K562 (cell line): ENCODE results near the gene EML6. TPM values are rescaled to one million over a fixed set of nuclear protein-coding genes. Genes with fewer than 3 reads are reported as not detected.

Source experiments
- ATAC-seq: fragments of 200-7000 bp; cut with Tn5 transposase; 3 replicates; pipeline ENCODE4 v1.9.1; 2020; ENCODE audit warnings: moderate library complexity
- BruUV-seq: library from RNA; stranded (reverse); fragments of 400-500 nt; replicated peaks from 2 replicates; lab custom pipeline; 2021; lab: Mats Ljungman, UMichigan
- CTCF ChIA-PET: fragments of 300-600 bp; formaldehyde crosslinking; extraction: SDS; loops from one replicate; lab custom pipeline; 2021; ENCODE audit warnings: low intra/inter-chr PET ratio; lab: Yijun Ruan, JAX
- POLR2A ChIA-PET: fragments of 300-600, 350-650 bp; sonication (Branson Sonifier 250); formaldehyde crosslinking; extraction: SDS; loops from one replicate; lab custom pipeline; 2021; ENCODE audit warnings: antibody characterized with exemption, inconsistent platforms; lab: Yijun Ruan, JAX
- DNase-seq, 4 experiments: peaks; one replicate each; pipeline versions ENCODE4 v3.0.0 to v3.0.0-alpha.2; 2011 to 2018; ENCODE audit warnings: low spot score in 3 of 4, mixed read lengths in 3 of 4; ENCODE audit errors: extremely low read depth in 1 of 4
- FAIRE-seq: peaks from 2 replicates; lab custom pipeline; 2011; peaks lifted over from hg19 to GRCh38; lab: Jason Lieb, UNC
- H2AFZ ChIP-seq: 2 replicates; pipeline ENCODE4 v1.6.0; 2011; ENCODE audit warnings: low read depth, low read length, control low read depth, inconsistent platforms
- H3K27ac ChIP-seq: fragments of 200-600 bp; 3 replicates; pipeline ENCODE4 v1.8.0; 2011; ENCODE audit warnings: low read depth, mild to moderate bottlenecking, control low read depth, inconsistent platforms, low read length, moderate library complexity, mixed read lengths; ENCODE audit errors: extremely low read depth
- H3K27me3 ChIP-seq, 2 experiments: fragments of 300-600 bp in 1 of 2; 2 replicates in 1 of 2; 3 replicates in 1 of 2; pipeline versions ENCODE4 v1.6.0 to v1.8.0; 2011; ENCODE audit warnings: inconsistent platforms in 2 of 2, low read length in 2 of 2, mild to moderate bottlenecking in 1 of 2, mixed read lengths in 1 of 2, moderate library complexity in 1 of 2; ENCODE audit not compliant: control insufficient read depth in 2 of 2, insufficient read depth in 2 of 2
- H3K36me3 ChIP-seq: fragments of 300-600 bp; 3 replicates; pipeline ENCODE4 v1.8.0; 2011; ENCODE audit warnings: mild to moderate bottlenecking, low read length, inconsistent platforms; ENCODE audit not compliant: control insufficient read depth, insufficient read depth
- H3K4me1 ChIP-seq, 2 experiments: fragments of 200-600 bp in 1 of 2; replicated peaks in 1 of 2; 2 replicates in 1 of 2; 3 replicates in 1 of 2; pipeline versions ENCODE4 v1.5.1 to v1.8.0; 2011; ENCODE audit warnings: inconsistent platforms in 2 of 2, low read length in 2 of 2, mild to moderate bottlenecking in 1 of 2, mixed read lengths in 1 of 2, moderate library complexity in 1 of 2; ENCODE audit not compliant: control insufficient read depth in 2 of 2, insufficient read depth in 2 of 2
- H3K4me2 ChIP-seq: 2 replicates; pipeline ENCODE4 v1.6.1; 2011; ENCODE audit warnings: low read length, control low read depth, inconsistent platforms, mixed read lengths; ENCODE audit not compliant: insufficient read depth
- H3K4me3 ChIP-seq: fragments of 200-600 bp; sonication (generic), shearing (Covaris generic); 2 replicates; pipeline ENCODE4 v1.5.1; 2016; ENCODE audit warnings: control low read depth, inconsistent platforms
- H3K79me2 ChIP-seq: fragments of 200-600 bp; 3 replicates; pipeline ENCODE4 v1.8.0; 2011; ENCODE audit warnings: low read length, inconsistent platforms; ENCODE audit not compliant: control insufficient read depth, insufficient read depth
- H3K9ac ChIP-seq, 2 experiments: 2 replicates each; pipeline versions ENCODE4 v1.6.0 to v1.6.1; 2011; ENCODE audit warnings: low read depth in 2 of 2, low read length in 2 of 2, control low read depth in 1 of 2, inconsistent platforms in 1 of 2, mild to moderate bottlenecking in 1 of 2, mixed read lengths in 1 of 2; ENCODE audit not compliant: insufficient read depth in 1 of 2
- H3K9me1 ChIP-seq: one replicate; pipeline ENCODE4 v1.6.0; 2011; ENCODE audit warnings: inconsistent platforms, mild to moderate bottlenecking, low read length, moderate library complexity; ENCODE audit not compliant: control insufficient read depth, insufficient read depth
- H3K9me3 ChIP-seq: replicated peaks from 2 replicates; pipeline ENCODE4 v1.5.1; 2011; ENCODE audit warnings: low read depth, low read length, inconsistent platforms; ENCODE audit not compliant: control insufficient read depth, insufficient read depth
- H4K20me1 ChIP-seq: replicated peaks from 2 replicates; pipeline ENCODE4 v1.6.1; 2011; ENCODE audit warnings: low read length, inconsistent platforms, mixed read lengths; ENCODE audit not compliant: control insufficient read depth, insufficient read depth
- ATF7 ChIP-seq: fragments of 450-650 bp; IDR thresholded peaks from 2 replicates; pipeline ENCODE4 v1.7.1; 2014; ENCODE audit warnings: mild to moderate bottlenecking, moderate library complexity
- BHLHE40 ChIP-seq: IDR thresholded peaks from 2 replicates; pipeline ENCODE4 v1.6.1; 2011; ENCODE audit warnings: low read length, improper control_type of control experiment
- COPS2 ChIP-seq: fragments of 450-650 bp; conservative IDR thresholded peaks from 2 replicates; pipeline ENCODE4 v1.6.1; 2016; ENCODE audit warnings: mild to moderate bottlenecking, moderate library complexity
- CREB1 ChIP-seq, 2 experiments: sonication (generic) in 1 of 2; formaldehyde crosslinking in 1 of 2; IDR thresholded peaks; 2 replicates each; pipeline versions ENCODE4 v1.6.1 to v1.8.0; 2012 to 2022; ENCODE audit warnings: inconsistent platforms in 1 of 2, mild to moderate bottlenecking in 1 of 2, missing genetic modification reagents in 1 of 2, moderate library complexity in 1 of 2
- ETV5 ChIP-seq: sonication (generic); formaldehyde crosslinking; IDR thresholded peaks from 2 replicates; pipeline ENCODE4 v1.4.0; 2020; ENCODE audit warnings: low read depth, mild to moderate bottlenecking, missing genetic modification reagents
- FOXK2 ChIP-seq, 2 experiments: fragments of 450-650 bp; IDR thresholded peaks in 1 of 2; conservative IDR thresholded peaks in 1 of 2; 2 replicates each; pipeline ENCODE4 v1.6.1; 2016; ENCODE audit warnings: low read depth in 2 of 2, mild to moderate bottlenecking in 1 of 2
- GATAD2B ChIP-seq: fragments of 450-650 bp; IDR thresholded peaks from 2 replicates; pipeline ENCODE4 v1.6.1; 2017; ENCODE audit warnings: mild to moderate bottlenecking, borderline replicate concordance
- HBP1 ChIP-seq: fragments of 450-650 bp; formaldehyde crosslinking; IDR thresholded peaks from 2 replicates; pipeline ENCODE4 v1.4.0; 2022; ENCODE audit warnings: missing genetic modification characterization
- NFATC3 ChIP-seq: fragments of 450-650 bp; IDR thresholded peaks from 2 replicates; pipeline ENCODE4 v1.6.1; 2017; ENCODE audit warnings: mild to moderate bottlenecking
- RAD21 ChIP-seq, 2 experiments: fragments of 250-450 bp in 1 of 2; fragments of 450-650 bp in 1 of 2; sonication (Bioruptor Pico) in 1 of 2; formaldehyde crosslinking in 1 of 2; IDR thresholded peaks in 1 of 2; conservative IDR thresholded peaks in 1 of 2; 2 replicates each; pipeline versions ENCODE4 v1.4.0 to v1.8.0; 2020 to 2022; ENCODE audit warnings: mild to moderate bottlenecking in 2 of 2, moderate library complexity in 1 of 2
- RCOR1 ChIP-seq, 2 experiments: IDR thresholded peaks; 2 replicates each; pipeline ENCODE4 v1.6.1; 2012; ENCODE audit warnings: low read depth in 2 of 2, low read length in 2 of 2, borderline replicate concordance in 1 of 2, improper control_type of control experiment in 1 of 2
- TRIM28 ChIP-seq: fragments of 450-650 bp; IDR thresholded peaks from 2 replicates; pipeline ENCODE4 v1.6.1; 2017
- ZBTB34 ChIP-seq: fragments of 250-450 bp; sonication (Bioruptor Pico); IDR thresholded peaks from 2 replicates; pipeline ENCODE4 v1.8.0; 2021; ENCODE audit warnings: mild to moderate bottlenecking, moderate library complexity
- ZFX ChIP-seq: sonication (generic); formaldehyde crosslinking; IDR thresholded peaks from 2 replicates; pipeline ENCODE4 v1.8.0; 2022; ENCODE audit warnings: mild to moderate bottlenecking, missing genetic modification reagents, moderate library complexity
- ZNF121 ChIP-seq: sonication (generic); formaldehyde crosslinking; conservative IDR thresholded peaks from 2 replicates; pipeline ENCODE4 v1.8.0; 2022; ENCODE audit warnings: missing genetic modification reagents
- ZNF253 ChIP-seq: fragments of 250-450 bp; sonication (Bioruptor Pico); conservative IDR thresholded peaks from 2 replicates; pipeline ENCODE4 v1.6.1; 2021; ENCODE audit warnings: mild to moderate bottlenecking
- ZNF395 ChIP-seq: fragments of 200-800 bp; sonication (Bioruptor generic); IDR thresholded peaks from 2 replicates; pipeline ENCODE4 v1.6.1; 2017; ENCODE audit warnings: missing genetic modification characterization, missing compliant biosample characterization
- ZNF655 ChIP-seq: fragments of 250-450 bp; sonication (Bioruptor Pico); IDR thresholded peaks from 2 replicates; pipeline ENCODE4 v1.5.0; 2021
- WGBS: fragments of 100-300 bp; shearing (Covaris generic); methylation state at CpG from one replicate; pipeline ENCODE4 v1.1.6; 2016; ENCODE audit warnings: low coverage, mixed read lengths; ENCODE audit not compliant: insufficient coverage; ENCODE audit errors: missing lambda C conversion rate; 5-methylcytosine and 5-hydroxymethylcytosine counted together
- in situ Hi-C: fragments of 300-500 bp; cut with MboI; formaldehyde crosslinking; loops from 4 replicates; pipeline ENCODE4 v1.15.0; 2018; ENCODE audit warnings: inconsistent platforms, mixed read lengths
- intact Hi-C: fragments of 100-400 bp; cut with micrococcal nuclease; formaldehyde crosslinking; loops from 2 replicates; pipeline ENCODE4 v1.14.2; 2022
- polyA plus RNA-seq, 8 experiments: library from polyadenylated mRNA; depleted of rRNA in 4 of 8; stranded (reverse) in 5 of 8; unstranded in 3 of 8; fragments of >200 nt; fragmentation: Nextera tagmentation in 2 of 8; fragmentation: Illumina TruSeq in 1 of 8; extraction: Ambion mirVana in 2 of 8; extraction: Trizol in 1 of 8; gene quantifications; 2 replicates each; pipeline versions ENCODE4 v1.2.1 to v1.2.3, GENCODE V29; 2011 to 2014; ENCODE audit warnings: inconsistent platforms in 1 of 8, missing spikeins in 1 of 8
- total RNA-seq, 7 experiments: library from RNA; depleted of rRNA in 6 of 7; stranded (reverse); fragments of >200 nt in 6 of 7; fragmentation: Illumina TruSeq in 2 of 7; extraction: Trizol in 2 of 7; gene quantifications; 2 replicates each; pipeline versions ENCODE4 v1.2.1 to v1.2.3, GENCODE V29; 2011 to 2021; ENCODE audit warnings: low replicate concordance in 1 of 7

EML6 gene
- total and polyA plus RNA-seq, 9 of the 15 experiments (the other 6 are each of a cell fraction or from before 2014, with no cell fraction given) = 0.07 to 0.56 (median 0.25) TPM

- H3K27ac ChIP-seq = no peak overlapping the region
- H4K20me1 ChIP-seq = no peaks in the 10 kb centered on the region
- FAIRE-seq (no peak), ATAC-seq (no peak), DNase-seq (no peak)
- H3K9me3 ChIP-seq = no peaks in the 10 kb centered on the region
- no TSS peak for BruUV-seq
- intact Hi-C loops = no loop called here
- TF ChIP-seq RAD21 (CRISPR knock-in tag; conservative IDR thresholded peaks at IDR 0.05 in 1 of 2, IDR thresholded peaks at IDR 0.05 in 1 of 2) = no peak
- no peak for TF ChIP-seq NFATC3
- TF ChIP-seq ZNF121 (CRISPR knock-in tag) = no peak
- TF ChIP-seq ZFX = no peak
- no peak for TF ChIP-seq ETV5 (CRISPR knock-in tag)
- TF ChIP-seq FOXK2 (conservative IDR thresholded peaks at IDR 0.05 in 1 of 2, IDR thresholded peaks at IDR 0.05 in 1 of 2; ENCODE audit: low read depth in 2 of 2) = no peak
- TF ChIP-seq GATAD2B = no peak
- TF ChIP-seq ATF7 = no peak
- no peak for TF ChIP-seq BHLHE40
- TF ChIP-seq HBP1 (CRISPR knock-in tag) = no peak
- TF ChIP-seq COPS2 = no peak
- no peak for TF ChIP-seq CREB1 (IDR thresholded peaks at IDR 0.05)
- no peak for TF ChIP-seq CREB1 (CRISPR knock-in tag; IDR thresholded peaks at IDR 0.05)
- no peak for TF ChIP-seq ZNF655 (CRISPR knock-in tag)
- TF ChIP-seq ZNF253 (CRISPR knock-in tag) = no peak
- no peak for TF ChIP-seq TRIM28
- no peak for TF ChIP-seq ZBTB34 (CRISPR knock-in tag)
- TF ChIP-seq ZNF395 (CRISPR knock-in tag) = no peak
- no peak for TF ChIP-seq RCOR1 (IDR thresholded peaks at IDR 0.05; ENCODE audit: borderline replicate concordance in 1 of 2, low read depth in 2 of 2, low read length in 2 of 2)
- ChIA-PET CTCF (no interaction called here), POLR2A (no interaction called here)
- H3K9me1 ChIP-seq = no peaks in the 10 kb centered on the region
- no peaks in the 10 kb centered on the region for H3K4me1 ChIP-seq
- H3K79me2 ChIP-seq = no peaks in the 10 kb centered on the region
- H3K36me3 ChIP-seq = no peaks in the 10 kb centered on the region
- WGBS = 0% methylated on average over 2 of the region's 2 CpGs
- H3K4me3 ChIP-seq = no peak overlapping the region
- H3K27me3 ChIP-seq = peaks cover 7 to 10% of the 10 kb centered on the region in 2 experiments; a peak in 4 of 5 replicates
- no peak overlapping the region for H2AFZ ChIP-seq
- H3K9ac ChIP-seq = no peak overlapping the region
- in situ Hi-C loops = no loop called here
- no peak overlapping the region for H3K4me2 ChIP-seq
These were observed 139.3 kb downstream of the EML6 start for GRCh38 chr2:54862742-54863141.
